Fibroblast of lung (primary cell): ENCODE measurements around the gene MAMLD1.

Experiments used
- CTCF ChIP-seq, 2 donors: IDR thresholded peaks in 1 of 2; conservative IDR thresholded peaks in 1 of 2; 1 replicate in 1 of 2; 2 replicates in 1 of 2; pipeline ENCODE4 v1.5.1; 2011 to 2012; ENCODE audit warnings: low read length in 2 of 2, control low read depth in 1 of 2, inconsistent platforms in 1 of 2, low read depth in 1 of 2, mild to moderate bottlenecking in 1 of 2
- EZH2 ChIP-seq: IDR thresholded peaks from 2 replicates; pipeline ENCODE4 v1.5.1; 2012; ENCODE audit warnings: low read length, control low read depth, mild to moderate bottlenecking; ENCODE audit errors: missing control alignments

DNA sequence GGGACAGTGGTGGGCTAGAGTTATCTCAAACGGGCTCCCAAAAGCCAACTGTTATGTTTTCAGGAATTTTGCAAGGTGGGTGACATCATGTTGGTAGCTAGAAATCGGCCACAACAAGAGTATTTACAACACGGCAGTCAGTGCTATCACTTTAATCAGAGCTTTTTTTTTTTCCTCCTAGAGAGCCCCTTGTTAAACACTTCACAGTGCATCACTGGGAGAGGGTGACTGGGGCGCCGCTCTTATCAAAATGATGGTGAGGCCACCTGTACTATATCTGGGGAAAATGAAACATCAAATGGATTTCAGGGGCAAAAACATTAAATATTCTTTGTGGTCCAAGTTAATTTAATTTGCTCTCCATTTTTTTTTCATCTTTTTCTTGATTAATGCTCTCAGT is 44.9 kb downstream of the MAMLD1 start:
- TF ChIP-seq CTCF (conservative IDR thresholded peaks at IDR 0.05 in 1 of 2, IDR thresholded peaks at IDR 0.05 in 1 of 2; ENCODE audit: low read depth in 1 of 2, low read length in 2 of 2) (no peak), EZH2 (no peak)
